Measurements from ENCODE around the gene MRPL50.

GRCh38 chr9:101398068-101398929 is at the start of gene MRPL50, which contains the start of gene ZNF189:
- TF ChIP-seq CTCF (IDR thresholded peaks at IDR 0.05) (peak in 1 of 6 experiments; percentile 19), POLR2A (IDR thresholded peaks at IDR 0.05) (peak in 3 of 4 donors; percentile 41 to 76 (median 66))
